GM19099 (cell line): ENCODE results near the gene OBSL1.

Experiments
- POLR2A ChIP-seq: IDR thresholded peaks from 3 replicates; pipeline ENCODE4 v1.6.1; 2011; ENCODE audit warnings: low read depth; ENCODE audit not compliant: insufficient read length; ENCODE audit errors: extremely low read depth

Gene OBSL1

DNA sequence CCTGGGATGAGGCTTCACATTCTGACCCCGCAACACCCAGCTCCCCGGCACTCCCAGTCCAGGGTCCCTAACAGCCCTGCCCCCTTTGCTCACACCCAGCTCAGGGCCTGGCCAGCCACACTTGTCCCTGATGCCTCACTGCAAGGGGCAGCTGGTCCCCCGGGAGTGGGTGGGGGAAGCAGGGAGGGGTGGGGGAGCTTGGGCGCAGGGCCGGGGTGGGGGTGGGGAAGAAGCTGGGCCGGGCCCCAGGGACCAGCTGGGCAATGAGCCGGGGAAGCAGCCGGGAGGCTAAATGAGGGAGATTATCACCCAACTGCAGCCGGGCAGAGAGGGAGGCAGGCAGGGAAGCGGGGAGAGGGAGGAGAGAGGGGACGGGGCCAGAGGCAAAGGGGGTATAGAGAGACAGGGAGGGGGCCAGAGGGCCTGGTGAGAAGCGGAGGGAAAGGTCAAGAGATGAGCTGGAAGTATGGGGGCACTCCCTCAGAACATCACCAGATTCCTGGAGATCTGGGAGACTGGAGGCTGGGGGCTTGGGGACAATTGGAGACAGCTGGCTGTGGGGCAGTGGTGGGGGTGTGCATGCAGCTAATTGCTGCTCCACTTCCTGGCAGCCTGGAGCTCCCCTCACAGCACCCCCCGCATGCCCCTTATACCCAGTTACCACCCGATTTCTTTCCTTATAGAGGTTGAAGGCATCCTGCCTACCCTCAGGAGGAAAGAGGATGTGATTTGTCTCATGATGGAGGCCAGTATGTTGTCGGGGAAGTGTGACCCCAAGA is 59.6 kb downstream of the OBSL1 start:
- TF ChIP-seq POLR2A = no peak

DNA sequence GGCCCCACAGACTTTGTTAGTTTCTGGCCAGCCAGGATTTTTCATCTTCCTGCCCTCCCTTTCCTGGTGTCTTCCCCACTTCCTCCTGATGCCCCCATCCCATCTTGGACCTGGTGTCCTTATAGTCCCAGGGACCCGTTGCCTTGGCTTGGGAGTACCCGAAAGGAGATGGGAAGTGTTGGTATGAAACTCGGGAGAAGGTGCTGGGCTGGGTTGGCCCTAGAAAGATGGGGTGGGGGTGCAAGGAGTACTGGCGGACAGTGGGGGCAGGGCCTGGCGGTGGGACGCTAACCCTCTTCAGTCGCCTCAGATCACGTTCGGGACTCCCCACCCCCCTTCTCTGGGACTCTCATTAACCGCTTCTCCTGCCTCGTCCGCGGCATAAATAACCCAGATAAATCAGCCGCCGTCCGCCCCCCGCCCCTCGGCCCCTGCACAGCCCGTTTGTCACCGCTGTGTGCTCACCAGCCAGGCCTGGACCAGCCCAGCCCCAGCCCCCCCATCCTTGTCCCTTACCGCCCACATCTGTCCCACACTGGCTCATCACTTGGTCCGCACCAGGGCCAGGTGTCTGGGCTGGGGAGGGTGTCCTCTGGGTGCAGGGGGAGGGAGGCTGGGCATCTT is 60.7 kb downstream of the OBSL1 start:
- TF ChIP-seq POLR2A = no peak

DNA sequence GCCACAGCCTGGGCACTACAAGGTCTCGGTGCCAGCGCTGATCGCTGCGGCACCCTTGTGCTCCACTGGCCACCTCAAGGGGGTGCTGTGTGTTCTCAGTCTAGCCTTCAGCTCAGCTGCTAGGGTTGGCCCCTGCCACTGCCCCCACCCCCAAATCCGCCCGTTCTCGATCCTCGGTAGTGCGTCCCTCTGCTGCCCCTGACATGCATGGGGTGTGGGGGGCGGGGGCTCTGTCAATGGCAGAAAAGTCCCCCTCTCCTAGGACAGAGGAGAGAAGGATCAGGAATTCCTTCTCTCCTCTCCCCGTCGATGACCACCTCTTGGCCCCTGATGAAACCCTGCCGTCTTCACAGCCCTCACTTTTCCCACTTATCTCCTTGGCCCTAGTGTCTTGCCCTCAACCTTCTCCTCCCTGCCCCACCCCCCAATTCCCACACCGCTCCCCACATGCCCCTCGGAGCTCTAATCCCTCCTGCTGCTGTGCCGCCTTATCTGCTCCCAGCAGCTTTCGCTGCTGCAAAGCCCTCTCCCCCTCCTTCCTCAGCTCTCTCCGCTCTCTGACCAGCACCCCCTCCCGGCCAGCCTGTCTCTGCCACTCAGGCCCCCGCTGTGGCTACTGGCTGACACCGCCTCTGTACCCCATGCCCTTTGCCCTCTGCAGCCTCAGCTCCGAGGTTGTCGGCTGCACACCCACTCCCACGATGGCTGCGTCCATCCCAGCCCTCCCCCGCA is 61.4 kb downstream of the OBSL1 start:
- TF ChIP-seq POLR2A = no peak

DNA sequence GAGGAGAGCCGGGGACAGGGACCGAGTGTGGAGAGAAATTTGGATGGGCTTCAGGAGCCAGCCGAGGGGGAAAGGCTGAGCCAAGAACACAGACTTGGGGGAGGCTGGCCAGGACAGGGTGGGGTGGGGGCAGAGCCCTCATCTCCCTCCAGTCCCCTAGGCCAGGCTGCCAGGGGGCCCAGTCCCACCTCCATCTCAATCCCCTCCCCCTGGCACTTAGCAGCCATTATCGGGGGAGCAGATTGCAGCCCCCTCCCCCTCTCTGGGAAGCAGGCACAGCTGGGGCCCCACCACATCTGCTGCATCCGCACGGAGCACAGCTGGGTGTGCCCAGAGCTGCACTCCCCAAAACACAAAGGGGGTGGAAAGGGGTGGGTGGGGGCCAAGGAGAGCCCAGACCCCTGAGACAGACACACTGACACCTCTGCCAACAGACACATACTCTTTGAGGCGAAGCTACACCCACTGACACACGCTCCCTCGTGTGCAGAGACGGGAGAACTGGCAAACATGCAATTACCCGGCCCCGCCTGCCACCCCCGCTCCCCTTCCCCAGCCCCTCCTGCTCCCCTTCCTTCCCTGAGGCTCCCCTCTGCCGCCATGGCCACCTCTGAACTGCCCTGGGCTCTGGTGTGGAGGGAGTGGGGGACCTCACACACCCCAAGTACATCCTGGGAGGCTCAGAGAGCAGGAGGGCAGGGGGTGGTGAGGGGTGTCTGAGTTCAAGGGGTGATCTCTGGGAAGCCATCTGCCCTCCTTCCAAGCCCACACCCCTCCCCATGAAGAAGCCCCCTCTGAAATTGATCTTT is 62.2 kb downstream of the OBSL1 start:
- no peak for TF ChIP-seq POLR2A

DNA sequence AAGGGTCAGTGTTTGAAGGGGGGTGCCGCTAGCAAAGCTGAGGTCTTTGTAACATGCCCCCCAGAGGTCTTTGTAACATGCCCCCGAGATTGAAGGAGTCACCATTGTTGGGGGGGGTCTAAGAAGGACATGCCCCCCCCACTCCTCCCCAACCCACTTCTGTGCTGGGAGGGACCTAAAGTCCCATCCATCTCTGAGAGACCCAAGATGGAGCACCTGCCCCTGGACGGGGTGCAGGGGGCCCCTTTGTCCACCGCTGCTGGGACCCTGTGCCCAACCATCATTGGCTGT is 63.0 kb downstream of the OBSL1 start:
- TF ChIP-seq POLR2A = no peak

DNA sequence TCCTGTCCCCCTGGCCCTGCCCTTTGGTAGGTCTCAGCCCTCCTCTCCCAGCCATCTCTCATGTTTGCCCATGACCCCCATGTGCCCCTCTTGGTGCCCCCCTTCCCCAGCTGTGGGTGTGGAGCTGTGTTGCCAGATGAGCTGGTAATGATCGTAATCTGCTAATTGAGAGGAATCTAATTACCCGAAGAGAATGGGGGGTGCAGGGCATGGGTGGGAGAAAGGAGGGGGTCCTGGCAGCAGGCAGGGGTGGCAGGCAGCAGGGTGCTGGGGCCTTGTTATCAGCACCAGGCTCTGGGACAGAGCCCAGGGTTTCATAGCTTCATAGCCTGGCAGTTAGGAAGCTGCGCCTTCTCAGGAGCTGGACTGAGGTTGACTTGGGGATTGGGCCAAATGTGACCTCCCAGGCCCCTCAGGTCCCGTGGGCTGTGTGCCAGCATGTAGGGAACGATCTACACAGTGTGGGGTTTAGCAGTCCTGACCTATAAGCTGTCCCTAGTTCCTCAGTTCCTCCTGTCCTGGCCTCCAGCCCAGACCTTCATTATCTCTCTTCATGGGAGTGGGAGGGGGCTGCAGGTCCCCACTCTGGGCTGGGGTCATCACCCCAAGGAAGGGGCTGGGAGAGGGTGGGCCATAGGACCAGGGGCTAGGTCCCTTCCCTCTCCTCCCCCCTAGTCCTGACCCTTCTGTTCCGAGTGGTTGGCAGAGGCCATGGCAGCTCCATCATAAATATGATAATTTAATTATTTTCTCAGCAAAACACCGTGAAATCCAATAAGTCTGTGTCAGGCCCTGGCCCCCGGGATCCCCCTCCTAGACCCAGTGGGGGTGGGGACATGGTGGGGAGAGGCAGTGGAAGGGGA is 63.5 kb downstream of the OBSL1 start:
- no peak for TF ChIP-seq POLR2A

DNA sequence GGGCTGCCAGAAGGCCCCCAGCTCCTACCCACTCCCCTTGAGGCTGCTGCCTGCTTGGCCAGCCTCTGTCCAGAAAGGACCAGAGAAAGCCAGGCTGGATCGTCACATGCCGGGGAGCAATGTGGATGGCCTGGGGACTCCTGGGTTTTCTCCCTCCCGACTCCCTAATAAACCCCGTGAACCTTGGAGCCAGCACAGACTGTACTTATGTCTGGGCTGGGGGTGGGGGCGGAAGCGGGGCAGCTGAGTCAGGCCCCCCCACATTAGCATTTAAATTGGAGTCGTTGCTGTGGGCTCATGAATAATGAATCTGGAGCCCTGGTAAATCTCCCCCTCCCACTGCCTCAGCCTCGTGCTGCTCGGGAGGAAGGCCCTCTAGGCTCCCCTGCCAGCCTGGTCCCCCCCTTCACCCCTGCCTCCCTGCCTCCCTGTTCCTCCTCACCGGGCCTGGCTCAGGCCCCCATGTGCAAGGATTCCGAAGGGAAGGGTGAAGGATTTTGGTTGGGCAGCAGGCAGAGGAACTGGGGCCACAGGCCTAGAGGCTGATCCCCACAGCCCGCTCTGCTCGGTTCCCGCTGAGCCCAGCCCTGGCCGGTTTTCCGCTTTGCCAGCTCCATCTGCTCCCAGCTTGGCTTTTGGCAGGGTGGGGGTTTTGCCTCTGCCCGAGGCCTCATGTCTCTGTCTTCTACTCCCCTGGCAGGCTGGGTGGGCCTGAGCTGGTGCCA is 64.4 kb downstream of the OBSL1 start:
- TF ChIP-seq POLR2A = no peak

DNA sequence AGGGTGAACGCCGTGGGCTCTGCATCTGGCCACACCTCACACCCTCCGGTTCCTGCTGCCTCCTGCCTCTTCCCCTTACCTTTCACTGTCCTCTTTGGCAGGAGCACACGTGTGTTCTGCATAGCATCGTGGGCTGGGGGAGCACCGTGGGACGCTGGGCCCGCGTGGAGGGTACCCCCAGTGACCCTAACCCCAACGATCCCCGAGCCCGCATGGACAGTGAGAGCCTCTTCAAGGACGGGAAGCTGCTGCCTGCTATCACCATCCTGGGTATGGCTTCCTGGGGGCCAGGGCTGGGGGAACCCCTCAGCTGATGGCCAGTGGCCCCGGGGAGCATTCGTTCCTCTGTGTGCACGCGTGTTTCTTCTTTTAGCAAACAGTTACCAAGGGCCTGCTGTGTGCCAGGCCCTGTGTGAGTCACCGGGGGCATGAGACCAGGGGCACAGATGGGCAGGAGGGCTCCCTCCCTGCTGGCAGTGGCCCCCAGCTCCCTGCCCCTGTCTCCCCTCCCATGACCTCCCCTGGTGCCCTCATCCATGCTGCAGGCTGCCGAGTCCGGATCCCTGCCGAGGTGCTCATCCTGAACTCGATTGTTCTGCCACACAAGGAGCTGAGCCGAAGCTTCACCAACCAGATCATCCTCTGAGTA is 65.1 kb downstream of the OBSL1 start:
- no peak for TF ChIP-seq POLR2A

DNA sequence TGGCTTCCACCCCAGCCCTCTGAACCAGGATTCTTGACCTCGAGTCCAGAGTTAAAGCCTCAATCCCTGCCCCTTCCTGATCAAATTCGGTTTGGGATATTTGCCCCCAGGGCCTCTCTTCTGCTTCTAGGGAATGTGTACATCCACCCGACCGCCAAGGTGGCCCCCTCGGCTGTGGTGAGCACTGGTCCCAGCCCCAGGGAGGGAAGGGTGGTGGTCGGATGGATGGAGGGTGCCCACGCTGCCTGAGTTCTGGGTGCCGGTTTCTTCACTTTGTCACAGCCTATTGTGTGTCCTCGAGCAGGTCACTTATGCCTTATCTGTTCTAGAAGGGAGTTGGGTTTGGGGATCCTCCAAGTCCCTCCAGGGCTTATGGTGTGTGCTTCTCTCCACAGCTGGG is 65.8 kb downstream of the OBSL1 start:
- no peak for TF ChIP-seq POLR2A

DNA sequence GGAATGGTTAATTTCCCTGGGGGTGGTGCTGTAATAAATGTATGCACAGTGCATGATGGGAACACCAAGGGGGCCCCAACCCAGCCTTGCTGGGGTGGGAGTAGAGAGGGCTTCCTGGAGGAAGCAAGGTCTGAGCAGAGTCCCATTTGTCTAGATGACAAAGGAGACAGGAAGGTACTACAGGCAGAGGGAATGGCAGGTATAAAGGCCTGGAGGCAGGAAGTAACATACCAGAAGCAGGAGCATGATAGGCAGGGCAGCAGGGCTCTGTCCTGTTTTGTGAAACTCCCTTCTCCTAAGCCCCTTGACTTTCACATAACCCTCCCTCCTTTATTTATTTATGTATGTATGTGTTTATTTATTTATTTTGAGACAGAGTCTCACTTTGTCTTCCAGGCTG is 68.7 kb downstream of the OBSL1 start:
- no peak for TF ChIP-seq POLR2A

DNA sequence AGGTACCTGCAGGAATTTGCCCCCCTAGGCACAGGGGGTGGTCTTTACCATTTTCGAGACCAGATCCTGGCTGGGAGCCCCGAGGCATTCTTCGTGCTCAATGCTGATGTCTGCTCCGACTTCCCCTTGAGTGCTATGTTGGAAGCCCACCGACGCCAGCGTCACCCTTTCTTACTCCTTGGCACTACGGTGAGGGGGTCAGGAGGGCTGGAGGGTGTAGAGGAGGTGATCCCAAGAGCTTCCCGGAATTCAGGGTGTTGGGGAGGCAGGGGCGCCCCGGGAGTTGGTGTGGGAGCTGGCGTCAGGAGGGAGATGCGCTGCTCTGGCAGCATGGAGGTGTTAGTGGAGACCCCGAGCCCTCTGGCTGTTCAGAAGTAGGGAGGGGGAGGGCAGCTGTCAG is 69.5 kb downstream of the OBSL1 start:
- no peak for TF ChIP-seq POLR2A
